BE2C (cell line): ENCODE results near the gene CHP1.
A peak's percentile ranks its signal among the peaks of the same experiment; 100 is the strongest.
"Not testable (repeated sequence)": the region's sequence is repeated elsewhere in the genome, so short reads cannot be mapped to it uniquely, and the experiment has no call there.

Experiments used
- DNase-seq: peaks from one replicate; pipeline ENCODE4 v3.0.0-alpha.2; 2020
- H3K27me3 ChIP-seq: fragments of 250-450 bp; sonication (Bioruptor Pico); 2 replicates; pipeline ENCODE4 v1.5.1; 2020; ENCODE audit warnings: mild to moderate bottlenecking
- H3K36me3 ChIP-seq: fragments of 250-450 bp; sonication (Bioruptor Pico); 2 replicates; pipeline ENCODE4 v1.5.1; 2020; ENCODE audit warnings: mild to moderate bottlenecking
- H3K4me1 ChIP-seq: fragments of 250-450 bp; sonication (Bioruptor Pico); 2 replicates; pipeline ENCODE4 v1.5.1; 2020
- H3K4me3 ChIP-seq: 2 replicates; pipeline ENCODE4 v1.5.1; 2011; ENCODE audit warnings: low read depth, low read length
- H3K9me3 ChIP-seq: fragments of 250-450 bp; sonication (Bioruptor Pico); 2 replicates; pipeline ENCODE4 v1.5.1; 2020
- CTCF ChIP-seq: IDR thresholded peaks from 2 replicates; pipeline ENCODE4 v1.5.1; 2012; ENCODE audit warnings: mild to moderate bottlenecking, low read depth, low read length

The CHP1 gene

DNA sequence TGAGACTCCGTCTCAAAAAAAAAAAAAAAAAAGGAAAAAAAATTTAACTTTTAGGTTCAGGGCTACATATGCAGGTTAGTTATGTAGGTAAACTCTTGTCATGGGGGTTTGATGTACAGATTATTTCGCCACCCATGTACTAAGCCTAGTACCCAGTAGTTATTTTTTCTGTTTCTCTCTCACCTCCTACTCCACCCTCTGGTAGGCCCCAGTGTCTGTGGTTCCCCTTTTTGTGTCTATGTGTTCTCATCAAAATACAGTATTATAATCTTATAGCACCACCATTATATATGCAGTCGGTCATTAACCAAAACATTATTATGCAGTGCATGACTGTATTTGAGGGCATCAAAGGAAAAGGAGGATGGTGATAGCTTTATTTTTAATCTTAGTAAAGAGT lies 47.3 kb downstream of the CHP1 start:
- no peak overlapping the region for H3K4me3 ChIP-seq
- DNase-seq: no peak
- no peaks in the 10 kb centered on the region for H3K4me1 ChIP-seq
- H3K27me3 ChIP-seq: no peaks in the 10 kb centered on the region
- H3K9me3 ChIP-seq: no peaks in the 10 kb centered on the region
- peaks cover 12% of the 10 kb centered on the region for H3K36me3 ChIP-seq
- TF ChIP-seq CTCF: no peak

DNA sequence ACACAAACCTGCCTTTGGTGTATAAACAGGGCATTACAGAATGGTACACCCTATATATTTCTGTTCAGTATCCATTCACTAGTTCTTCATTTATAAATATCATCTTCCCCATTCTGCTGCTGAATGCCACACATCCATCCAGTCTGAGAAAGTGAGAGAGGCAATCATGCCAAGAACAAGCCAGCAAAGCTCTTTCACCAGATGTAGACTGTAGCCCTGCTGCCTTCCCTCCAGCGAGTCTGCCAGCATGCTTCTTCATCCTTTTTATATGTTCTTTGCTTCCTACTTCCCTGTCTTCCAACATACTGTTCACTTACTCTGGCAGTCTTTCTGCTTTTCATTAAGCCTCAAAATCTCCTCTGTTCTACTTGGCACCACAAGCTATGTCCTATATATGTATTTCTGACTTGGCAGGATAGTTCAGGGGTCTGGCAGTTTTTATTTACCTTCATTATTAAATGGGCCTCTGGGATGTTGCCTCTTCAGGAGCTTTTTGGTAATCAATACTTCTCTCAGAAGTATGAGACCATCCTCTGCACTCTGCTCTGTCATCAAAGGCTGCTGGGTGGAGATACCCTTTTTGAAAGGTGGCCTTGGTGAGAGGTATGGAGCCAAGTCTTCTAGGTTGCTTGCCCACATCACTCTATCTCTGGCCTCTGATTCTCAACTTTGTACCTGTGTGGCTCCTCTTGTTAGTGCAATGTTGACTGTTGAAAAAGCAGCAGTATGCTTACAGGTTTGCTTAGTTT lies 48.6 kb downstream of the CHP1 start:
- Histone ChIP-seq H3K4me3 (no peak overlapping the region), H3K27me3 (no peaks in the 10 kb centered on the region), H3K9me3 (no peaks in the 10 kb centered on the region), H3K4me1 (no peaks in the 10 kb centered on the region), H3K36me3 (peaks cover 12% of the 10 kb centered on the region)
- TF ChIP-seq CTCF: no peak
- DNase-seq: no peak

- no peak for DNase-seq
- peaks cover 23% of the 10 kb centered on the region for H3K36me3 ChIP-seq
- no peaks in the 10 kb centered on the region for H3K4me1 ChIP-seq
- no peak for TF ChIP-seq CTCF
- H3K27me3 ChIP-seq: no peaks in the 10 kb centered on the region
- H3K4me3 ChIP-seq: no peak overlapping the region
- H3K9me3 ChIP-seq: no peaks in the 10 kb centered on the region
Measured at GRCh38 chr15:41281236-41281635, 50.2 kb downstream of the CHP1 start.

DNA sequence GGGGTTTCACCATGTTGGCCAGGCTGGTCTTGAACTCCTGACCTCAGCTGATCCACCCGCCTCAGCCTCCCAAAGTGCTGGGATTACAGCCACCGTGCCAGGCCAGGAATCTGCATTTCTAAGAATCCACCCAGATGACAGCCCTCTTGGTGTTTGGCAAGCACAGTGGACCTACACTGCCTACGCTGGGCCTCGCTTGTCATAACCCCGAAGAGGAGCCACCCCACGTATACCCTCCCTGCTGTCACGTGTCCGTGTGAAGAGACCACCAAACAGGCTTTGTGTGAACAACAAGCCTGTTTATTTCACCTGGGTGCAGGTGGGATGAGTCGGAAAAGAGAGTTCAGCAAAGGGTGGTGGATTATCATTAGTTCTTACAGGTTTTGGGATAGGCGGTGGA lies 51.4 kb downstream of the CHP1 start:
- peaks cover 25% of the 10 kb centered on the region for H3K36me3 ChIP-seq
- not testable (repeated sequence) for H3K9me3 ChIP-seq, H3K27me3 ChIP-seq, H3K4me1 ChIP-seq, H3K4me3 ChIP-seq, DNase-seq

GRCh38 chr15:41282980-41283652 lies 52.0 kb downstream of the CHP1 start:
- peaks cover 32% of the 10 kb centered on the region for H3K36me3 ChIP-seq
- not testable (repeated sequence) for H3K27me3 ChIP-seq, DNase-seq, H3K4me1 ChIP-seq, H3K9me3 ChIP-seq
- H3K4me3 ChIP-seq: 0 out of 2 replicates have a peak overlapping the region, but pooled peaks have one; percentile 4

DNA sequence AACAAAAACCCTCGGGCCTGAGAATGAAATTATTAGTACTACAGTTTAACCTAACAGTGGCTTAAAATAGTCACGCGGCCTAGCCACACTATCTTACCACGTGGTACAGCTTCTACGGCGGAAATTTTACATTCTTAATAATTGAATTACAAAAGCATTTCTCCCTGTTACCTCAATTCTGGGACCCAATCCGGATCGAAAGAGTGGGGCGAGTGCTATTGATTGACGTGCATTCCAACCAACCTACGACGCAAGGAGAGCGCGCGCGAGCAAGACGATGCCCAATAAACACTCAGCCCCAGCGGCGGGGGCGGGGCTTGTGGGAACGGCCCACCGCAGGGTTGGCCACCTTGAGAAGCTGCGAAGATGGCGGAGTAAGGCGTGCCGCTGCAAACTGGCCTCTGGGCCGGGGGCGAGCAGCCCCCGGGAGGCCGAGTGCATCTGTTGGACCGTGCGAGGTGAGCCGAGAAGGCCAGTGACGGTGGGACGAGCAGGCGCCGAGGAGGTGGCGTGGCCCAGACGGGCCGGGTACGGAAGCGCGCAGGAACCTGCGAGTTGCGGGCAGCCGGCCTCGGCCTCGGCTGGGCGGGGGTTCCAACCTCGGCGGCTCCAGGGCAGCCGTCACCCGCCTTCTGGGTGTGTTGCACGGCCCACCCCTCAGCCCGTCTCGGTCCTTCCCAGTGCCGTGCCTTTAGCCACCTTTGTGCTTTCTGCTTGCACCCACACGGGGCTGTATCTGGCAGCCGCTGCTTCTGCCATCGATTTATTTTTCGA lies 52.8 kb downstream of the CHP1 start:
- no peak for TF ChIP-seq CTCF
- H3K4me3 ChIP-seq: peak overlapping the region; percentile 93
- H3K4me1 ChIP-seq: no peaks in the 10 kb centered on the region
- H3K36me3 ChIP-seq: peaks cover 39% of the 10 kb centered on the region
- DNase-seq: peak; percentile 99
- H3K27me3 ChIP-seq: no peaks in the 10 kb centered on the region
- no peaks in the 10 kb centered on the region for H3K9me3 ChIP-seq
